Stimulated activated CD4-positive, alpha-beta T cell treated with anti-CD3 and anti-CD28 coated beads, Interleukin-1b, Interleukin-23, amount 100 ng/mL, for 1 hour (primary cell): ENCODE results near the gene CARD8.

ENCODE experiments used
- DNase-seq, 2 donors: peaks; one replicate each; pipeline ENCODE4 v3.0.0-alpha.2; 2020; ENCODE audit warnings: low read depth in 2 of 2

The CARD8 gene

DNA sequence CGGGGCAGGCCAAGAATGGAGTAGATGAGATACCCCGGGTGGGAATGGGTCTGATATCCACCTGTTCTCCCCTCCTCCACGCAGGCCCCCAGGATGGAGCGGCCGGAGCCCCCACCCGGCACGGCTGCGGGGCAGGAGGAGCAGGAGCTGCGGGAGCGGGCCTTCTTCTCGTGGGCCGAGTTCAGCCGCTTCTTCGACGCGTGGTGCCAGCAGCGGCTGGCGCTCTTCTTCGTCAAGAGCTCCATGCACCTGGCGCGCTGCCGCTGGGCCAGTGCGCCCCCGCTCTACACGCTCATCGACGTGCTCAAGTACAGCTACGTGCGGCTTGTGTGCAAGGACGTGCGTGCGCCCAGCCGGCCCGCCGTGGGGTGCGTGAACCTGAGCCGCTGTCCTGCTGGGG is 84.0 kb downstream of the CARD8 start:
- no peak for DNase-seq

DNA sequence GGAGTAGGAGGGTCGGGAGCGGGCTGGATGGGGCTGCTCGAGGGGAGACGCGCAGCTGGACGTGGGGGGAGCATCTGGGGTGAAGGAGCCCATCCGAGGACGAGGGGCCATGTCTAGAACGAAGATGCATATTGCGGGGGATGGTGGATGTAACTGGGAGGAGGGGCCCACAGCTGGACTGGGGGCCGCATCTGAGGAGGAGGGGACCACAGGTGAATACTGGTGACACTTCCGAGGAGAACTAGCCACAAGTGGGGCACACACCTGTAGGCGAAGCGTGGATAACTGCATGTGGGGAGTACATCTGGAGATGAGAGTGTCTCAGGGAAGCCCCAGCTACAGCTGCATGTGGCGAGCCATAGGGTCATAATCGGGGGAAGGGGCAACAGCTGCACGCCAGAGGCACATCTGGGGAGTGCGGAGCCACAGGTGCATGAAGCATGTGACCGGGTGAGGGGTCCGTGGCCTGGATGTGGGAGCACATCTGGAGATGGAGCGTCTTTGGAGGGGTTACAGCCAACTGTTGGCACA is 84.8 kb downstream of the CARD8 start:
- DNase-seq, result no peak

DNA sequence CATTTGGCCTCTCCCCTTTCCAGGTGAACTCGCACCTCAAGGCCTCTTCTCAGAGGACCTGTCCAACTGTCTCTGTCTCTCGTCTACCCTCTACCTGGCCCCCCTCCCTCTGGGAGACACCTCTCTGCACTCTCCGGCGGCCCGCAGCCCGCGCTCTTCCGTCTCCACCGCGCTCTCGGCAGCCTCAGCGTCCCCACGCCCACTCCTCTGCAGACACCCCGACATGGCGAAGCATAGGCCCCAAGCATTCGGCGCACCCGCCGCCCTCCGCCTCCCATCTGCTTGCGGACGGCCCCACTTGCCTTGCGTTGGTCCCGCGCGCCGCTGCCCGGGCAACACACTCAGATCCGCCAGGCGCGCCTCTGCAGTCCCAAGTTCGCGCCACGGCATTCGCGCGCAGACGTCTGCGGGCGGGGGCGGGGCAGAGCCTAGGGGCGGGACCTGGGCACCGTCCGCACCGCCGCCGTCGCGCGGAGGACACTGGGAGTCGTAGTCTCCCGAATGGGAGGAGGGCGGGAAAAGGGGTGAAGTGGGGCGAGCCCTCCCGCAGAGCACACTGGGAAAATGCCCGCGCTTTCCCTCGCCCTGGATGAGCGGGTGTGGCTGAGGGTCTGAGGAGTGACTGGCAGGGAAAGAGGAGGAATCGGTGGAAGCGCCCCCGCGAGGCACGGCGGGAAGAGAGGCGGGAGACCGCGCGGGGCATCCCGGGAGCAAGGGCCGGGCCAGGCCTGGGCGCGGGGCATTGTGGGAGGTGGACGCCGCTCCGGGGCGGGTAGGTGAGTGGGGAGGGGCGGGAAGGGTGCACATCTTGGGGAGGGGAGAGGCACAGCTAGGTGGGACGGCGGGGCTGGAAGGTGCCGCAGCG is 85.5 kb downstream of the CARD8 start, which contains the start of the genes LIG1 and ZSWIM9:
Gene LIG1 (minus strand): TSS at position 406 of the 865 bp plus-strand sequence. CDS start 4,778 bp downstream, outside the sequence.
Gene ZSWIM9 (plus strand): TSS at position 742 of the 865 bp plus-strand sequence. CDS start 1,123 bp downstream, outside the sequence.
- peak; percentile 71 to 80 for DNase-seq

DNA sequence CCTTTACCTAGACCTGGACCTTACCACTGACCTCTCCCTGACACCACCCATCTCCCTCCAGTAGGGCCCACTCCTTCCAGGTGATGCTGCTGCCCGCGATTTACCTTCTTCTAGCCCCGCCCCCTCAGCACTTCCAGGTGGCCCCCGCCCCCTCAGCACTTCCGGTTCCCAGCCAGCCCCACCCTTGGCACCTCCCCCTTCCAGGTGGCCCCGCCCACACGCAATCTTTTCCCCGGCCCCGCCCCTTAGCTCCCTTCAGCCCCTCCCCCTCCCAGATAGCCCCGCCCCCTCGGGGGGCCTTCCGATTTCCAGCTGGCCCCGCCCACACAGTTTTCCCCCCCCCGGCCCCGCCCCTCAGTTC is 86.2 kb downstream of the CARD8 start:
- DNase-seq, result peak; percentile 87 to 93

DNA sequence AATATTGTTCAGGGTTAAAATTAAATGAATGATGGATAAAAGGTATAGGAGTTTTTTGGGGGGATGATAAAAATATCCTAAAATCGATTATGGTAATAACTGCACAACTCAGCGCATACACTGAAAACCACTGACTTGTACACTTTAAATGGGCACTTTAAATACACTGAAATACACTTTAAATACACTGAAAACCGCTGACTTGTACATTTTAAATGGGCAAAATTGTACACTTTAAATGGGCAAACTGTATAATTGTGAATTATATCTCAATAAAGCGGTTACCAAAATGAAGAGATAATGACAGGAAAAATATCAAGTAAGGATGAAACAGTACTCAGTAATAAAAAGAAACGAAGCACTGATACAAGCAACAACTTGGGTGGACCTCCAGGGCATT is 87.0 kb downstream of the CARD8 start:
- no peak for DNase-seq

DNA sequence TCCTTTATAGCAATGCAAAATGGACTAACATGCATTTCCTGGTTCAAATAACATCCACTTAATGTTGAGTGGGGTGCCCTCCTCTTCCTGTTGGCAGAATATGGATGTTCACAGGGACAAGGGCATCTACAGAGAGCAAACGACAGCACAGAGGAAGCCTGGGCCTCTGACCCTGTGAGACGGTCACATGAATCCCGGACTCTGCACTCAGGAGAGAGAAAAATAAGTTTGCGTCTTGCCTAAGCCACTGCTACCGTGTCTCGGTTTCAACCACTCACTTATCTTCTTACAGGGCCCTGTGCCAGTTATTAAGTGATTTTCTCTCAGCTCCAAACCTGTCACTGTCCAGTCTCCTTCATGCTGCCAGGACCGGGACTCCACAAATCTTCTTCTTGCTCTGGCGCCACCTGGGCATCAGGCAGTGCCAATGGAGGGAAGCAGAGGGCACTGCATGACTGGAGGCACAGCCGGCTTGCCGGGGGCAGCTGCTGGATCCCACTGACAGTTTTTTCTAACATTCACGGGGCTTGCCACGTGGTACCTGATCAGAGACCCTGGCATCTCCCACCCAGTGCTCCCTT is 97.4 kb downstream of the CARD8 start:
- DNase-seq, result no peak
